ENCODE measurements around the gene C11orf21.

The C11orf21 gene

GRCh38 chr11:2320568-2321310 is 19.0 kb upstream of the C11orf21 start:
- no peak for DNase-seq

DNA sequence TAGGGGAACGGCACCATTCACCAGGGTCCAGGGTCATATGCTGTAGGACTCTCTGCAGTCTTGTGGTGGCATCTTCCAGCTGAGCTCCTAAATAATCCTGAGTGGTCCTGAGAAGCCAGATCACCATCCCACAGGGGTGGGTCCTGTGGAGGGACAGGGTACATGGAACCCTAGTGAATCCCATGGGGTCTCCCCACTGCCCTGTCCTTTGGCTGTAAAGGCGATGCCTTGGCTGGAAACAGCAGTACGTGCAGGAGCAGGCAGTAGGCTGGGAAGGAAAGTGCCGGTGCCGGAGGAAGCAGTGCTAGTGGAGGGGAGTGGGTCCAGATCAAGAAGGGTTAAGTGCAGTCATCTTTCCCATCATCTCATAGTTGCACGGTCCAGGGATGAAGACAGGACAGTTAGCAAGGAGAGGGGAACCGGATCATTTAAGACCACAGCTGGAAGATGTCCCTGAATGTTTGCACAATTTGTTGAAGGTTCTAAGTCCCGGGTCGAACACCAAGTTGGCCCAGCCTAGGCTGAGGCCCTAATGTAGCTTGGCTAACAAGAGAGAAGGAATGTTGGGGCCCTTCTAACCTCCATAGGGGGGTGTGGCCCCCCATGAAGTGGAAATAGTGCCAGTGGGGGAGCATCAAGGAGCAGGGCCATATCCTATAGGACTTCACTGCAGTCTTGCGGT is 18.2 kb upstream of the C11orf21 start:
- peak; percentile 8 for DNase-seq

GRCh38 chr11:2318707-2319106 is 17.0 kb upstream of the C11orf21 start:
- no peak for DNase-seq

- peak; percentile 45 for DNase-seq
These were observed 16.4 kb upstream of the C11orf21 start for GRCh38 chr11:2318123-2318522.

- peak; percentile 25 for DNase-seq
These were observed 15.8 kb upstream of the C11orf21 start for GRCh38 chr11:2317354-2318050.

DNA sequence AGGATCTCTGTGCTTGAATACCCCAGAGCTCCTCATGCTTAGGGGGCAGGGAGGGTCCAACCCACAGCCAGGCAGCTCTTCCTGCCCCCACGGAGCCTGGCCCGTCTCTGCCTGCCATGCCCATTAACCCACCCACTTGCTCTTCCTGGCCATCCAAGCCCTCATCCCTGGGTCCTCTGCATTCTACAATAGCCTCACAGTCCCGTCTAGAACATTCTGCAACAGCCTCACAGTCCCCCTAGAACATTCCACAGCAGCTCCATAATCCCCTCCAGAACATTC is 15.2 kb upstream of the C11orf21 start:
- no peak for DNase-seq

GRCh38 chr11:2316169-2316962 is 14.6 kb upstream of the C11orf21 start:
- peak; percentile 16 for DNase-seq

DNA sequence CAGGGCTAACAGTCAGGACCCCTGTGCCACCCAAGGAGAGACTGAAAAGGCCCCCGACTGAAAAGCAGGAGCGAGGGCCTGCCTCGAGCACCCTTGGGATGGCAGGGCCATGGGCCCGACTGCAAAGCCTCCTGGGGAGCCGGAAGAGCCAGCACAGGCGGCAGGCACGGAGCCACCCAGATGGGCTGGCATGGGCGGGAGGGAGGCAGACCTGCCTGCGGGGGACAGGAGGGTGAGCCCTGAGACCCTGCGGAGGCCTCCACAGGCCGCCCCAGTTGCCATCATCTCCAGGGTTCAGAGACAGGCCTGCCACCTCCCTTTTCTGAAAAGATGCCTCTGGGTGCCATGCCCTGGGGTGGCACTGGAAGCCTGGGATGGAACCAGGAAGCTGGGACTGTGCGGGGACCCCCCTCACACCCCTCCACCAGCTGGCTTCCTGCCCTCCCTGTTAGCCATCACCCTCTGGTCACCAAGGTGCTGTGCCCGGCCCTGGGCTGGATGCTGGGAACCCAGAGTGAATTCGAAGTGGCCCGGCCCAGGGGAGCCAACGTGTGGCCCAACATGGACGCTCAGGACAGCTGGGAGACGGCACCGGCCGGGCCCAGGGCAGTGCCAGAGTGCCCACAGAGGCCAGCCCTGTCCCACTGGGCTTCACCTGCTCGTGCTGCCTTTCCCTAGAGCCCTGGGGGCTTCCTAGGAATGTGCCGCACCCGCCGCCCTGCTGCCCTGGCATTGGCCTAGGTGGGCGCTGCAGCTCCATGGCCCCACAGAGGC is 13.9 kb upstream of the C11orf21 start:
- DNase-seq = peak; percentile 5

- DNase-seq = peak; percentile 88
These were observed 13.0 kb upstream of the C11orf21 start for GRCh38 chr11:2314525-2315394.

- peak; percentile 35 for DNase-seq
These were observed 12.4 kb upstream of the C11orf21 start for GRCh38 chr11:2314136-2314524.

GRCh38 chr11:2313051-2313951 is 11.6 kb upstream of the C11orf21 start:
- DNase-seq = peak; percentile 37

- DNase-seq = peak; percentile 71
These were observed 10.7 kb upstream of the C11orf21 start for GRCh38 chr11:2312232-2313042.

DNA sequence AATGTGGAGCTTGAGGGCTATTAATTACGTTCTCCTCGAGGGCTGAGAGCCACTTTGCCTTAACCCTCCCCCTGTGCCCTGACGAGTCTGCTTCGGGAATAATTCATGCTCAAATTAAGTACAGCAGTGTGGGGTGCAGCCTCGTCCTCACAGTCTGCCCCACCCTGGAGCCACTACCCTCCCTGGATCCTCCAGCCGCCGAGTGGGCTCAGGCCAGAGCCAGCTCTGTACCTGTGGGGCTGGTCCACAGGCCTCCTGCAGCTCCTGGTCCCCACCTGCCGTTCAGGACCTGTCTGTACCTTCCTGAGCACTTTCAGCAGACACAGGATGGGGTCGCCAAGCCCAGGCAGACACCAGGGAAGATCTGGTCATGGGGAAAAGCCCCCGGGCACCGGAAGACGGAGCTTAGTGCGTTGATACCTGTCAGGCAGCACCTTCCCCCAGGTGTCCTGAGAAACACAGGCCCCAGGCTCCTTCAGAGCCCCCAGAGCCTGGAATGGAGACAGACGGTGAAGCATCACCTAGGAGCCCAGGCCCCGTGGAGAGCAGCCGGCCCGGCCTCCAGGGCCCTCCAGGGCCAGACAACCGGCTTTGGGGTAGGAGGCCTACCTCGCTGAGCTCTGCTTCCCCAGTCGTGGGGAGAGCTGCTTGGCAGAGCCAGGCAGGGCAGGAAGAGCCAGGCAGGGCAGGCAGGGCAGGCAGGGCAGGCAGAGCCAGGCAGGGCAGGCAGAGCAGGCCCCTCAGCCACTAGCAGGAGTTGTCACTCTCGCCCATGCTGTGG is 9.8 kb upstream of the C11orf21 start:
- peak; percentile 41 for DNase-seq

GRCh38 chr11:2310786-2311352 is 9.2 kb upstream of the C11orf21 start:
- peak; percentile 20 for DNase-seq

- DNase-seq = peak; percentile 18
These were observed 8.5 kb upstream of the C11orf21 start for GRCh38 chr11:2310073-2310785.

DNA sequence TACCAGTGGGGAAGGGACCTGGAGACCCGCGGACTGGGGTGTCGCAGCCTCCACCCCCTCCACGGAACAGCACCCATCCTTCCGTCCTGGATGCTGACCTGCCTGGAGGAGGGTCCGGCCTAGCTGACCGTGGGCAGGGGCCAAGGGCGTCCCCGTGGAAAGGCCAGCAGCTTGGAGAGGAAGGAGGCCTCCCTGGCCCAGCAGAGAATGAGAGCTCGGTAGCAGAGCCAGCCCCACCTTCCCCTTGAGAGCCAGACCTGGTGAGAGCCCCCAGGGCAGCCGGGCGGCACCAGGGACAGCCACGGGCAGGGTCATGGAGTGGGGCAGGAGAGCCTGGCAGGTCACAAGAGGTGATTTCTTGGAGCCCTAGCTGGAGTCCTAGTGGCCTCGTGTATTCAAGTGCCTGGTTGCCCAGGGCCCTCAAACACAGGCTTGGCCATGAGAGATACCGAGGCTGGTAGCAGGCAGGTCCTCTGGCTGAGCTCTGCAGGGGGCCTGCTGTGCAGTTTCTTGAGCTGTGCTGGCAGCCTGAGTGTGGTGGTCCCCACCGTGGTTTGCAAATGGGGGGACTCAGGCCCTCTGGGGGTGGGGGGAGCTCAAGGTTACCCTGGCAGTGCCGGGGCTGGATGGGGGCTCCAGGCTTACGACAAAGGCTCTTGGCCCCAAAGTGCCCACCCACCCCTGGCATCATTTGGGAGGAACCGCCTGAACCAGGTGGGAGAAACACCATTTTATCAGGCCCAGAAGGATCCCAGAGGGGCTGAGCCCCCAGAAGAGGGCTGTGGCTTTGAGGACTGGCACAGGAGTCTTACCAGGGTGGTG is 7.7 kb upstream of the C11orf21 start:
- peak; percentile 16 for DNase-seq

- DNase-seq = no peak
These were observed 7.0 kb upstream of the C11orf21 start for GRCh38 chr11:2308713-2309112.
